ENCODE data around the gene DCTN3.

The DCTN3 gene

GRCh38 chr9:34594177-34594576 lies 26.1 kb downstream of the DCTN3 start:
- no peak overlapping the region for H3K27ac ChIP-seq
- TF ChIP-seq CTCF (conservative IDR thresholded peaks at IDR 0.05; ENCODE audit: low read depth) = no peak
- CTCF ChIA-PET = interaction anchor here (0.6 to 4.9 kb wide), 2 partner anchors 47 to 589 kb away, joined by 4 to 60 read pairs; no protein-coding TSS in a partner anchor
- POLR2A ChIA-PET (ENCODE audit: low non-redundant PET) = no interaction called here
- no peak for DNase-seq (ENCODE audit: low spot score)

GRCh38 chr9:34592895-34593601 lies 27.2 kb downstream of the DCTN3 start:
- DNase-seq (ENCODE audit: low spot score) = no peak
- no peak overlapping the region for H3K27ac ChIP-seq
- TF ChIP-seq CTCF (conservative IDR thresholded peaks at IDR 0.05; ENCODE audit: low read depth) = no peak
- ChIA-PET CTCF (interaction anchor here (0.6 to 4.9 kb wide), 9 partner anchors 11 to 343 kb away, joined by 3 to 60 read pairs (median 4); no protein-coding TSS in a partner anchor), POLR2A (ENCODE audit: low non-redundant PET) (no interaction called here)

GRCh38 chr9:34591917-34592866 lies 28.1 kb downstream of the DCTN3 start:
- TF ChIP-seq CTCF (conservative IDR thresholded peaks at IDR 0.05; ENCODE audit: low read depth) = peak; percentile 80
- DNase-seq (ENCODE audit: low spot score) = no peak
- CTCF ChIA-PET = interaction anchor here (0.5 to 4.9 kb wide), 34 partner anchors 8 to 684 kb away, joined by 3 to 60 read pairs (median 5); no protein-coding TSS in a partner anchor
- POLR2A ChIA-PET (ENCODE audit: low non-redundant PET) = no interaction called here
- no peak overlapping the region for H3K27ac ChIP-seq

GRCh38 chr9:34591248-34591916 lies 28.9 kb downstream of the DCTN3 start:
- peak; percentile 99 for TF ChIP-seq CTCF (conservative IDR thresholded peaks at IDR 0.05; ENCODE audit: low read depth)
- ChIA-PET CTCF (interaction anchor here (0.6 to 4.9 kb wide), 35 partner anchors 8 to 259 kb away, joined by 3 to 60 read pairs (median 5); partner anchors contain the start of gene MYORG), POLR2A (ENCODE audit: low non-redundant PET) (no interaction called here)
- no peak overlapping the region for H3K27ac ChIP-seq
- DNase-seq (ENCODE audit: low spot score) = peak; percentile 88

- no peak overlapping the region for H3K27ac ChIP-seq
- no peak for TF ChIP-seq CTCF (conservative IDR thresholded peaks at IDR 0.05; ENCODE audit: low read depth)
- ChIA-PET CTCF (interaction anchor here (0.9 to 4.9 kb wide), 10 partner anchors 10 to 252 kb away, joined by 3 to 60 read pairs (median 4); no protein-coding TSS in a partner anchor), POLR2A (ENCODE audit: low non-redundant PET) (no interaction called here)
- DNase-seq (ENCODE audit: low spot score) = no peak
Observed at GRCh38 chr9:34590381-34591247, 29.7 kb downstream of the DCTN3 start.

Data from RWPE1 (cell line).